ENCODE data around the gene RASSF1. TPM values are rescaled to one million over a fixed set of nuclear protein-coding genes. Genes with fewer than 3 reads are reported as not detected.

Gene RASSF1
- total and polyA plus RNA-seq, 2 of the 8 experiments (the other 6 are each of a cell fraction or from before 2014, with no cell fraction given) = 10.3 to 15.7 TPM

DNA sequence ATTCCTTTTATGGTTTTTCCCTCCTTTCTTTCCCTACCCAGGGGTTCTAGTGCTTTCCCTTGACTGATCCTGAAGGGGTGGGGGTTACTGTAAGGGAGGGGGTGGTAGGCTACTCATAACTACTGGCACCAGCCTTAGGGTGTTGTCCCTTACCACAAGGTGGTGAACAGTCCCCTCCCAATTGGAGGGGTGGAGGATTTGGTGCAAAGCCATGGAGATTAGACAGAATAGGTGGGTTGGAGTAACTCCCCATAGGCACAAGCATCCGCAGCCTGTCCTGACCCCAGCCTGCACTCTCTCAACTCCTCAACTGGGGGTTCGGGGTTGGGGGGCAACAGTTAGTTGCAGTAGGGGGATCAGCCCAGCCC, 15.5 kb downstream of the RASSF1 start:
- no peak overlapping the region for H2BK20ac ChIP-seq (ENCODE audit: low read length)
- H2BK120ac ChIP-seq (replicated peaks; ENCODE audit: low read depth, low read length) = no peak overlapping the region
- DNase-seq (ENCODE audit: low read depth in 1 of 2, low spot score in 2 of 2) = no peak
- H3K36me3 ChIP-seq (ENCODE audit: control insufficient read depth in 2 of 4, insufficient read depth in 4 of 4, low read length in 3 of 4) = peaks cover 4 to 12% (median 7%) of the 10 kb centered on the region in 4 experiments; a peak in 5 of 8 replicates
- no peak overlapping the region for H3K27ac ChIP-seq (ENCODE audit: low read depth, low read length)
- H3K79me2 ChIP-seq (ENCODE audit: control insufficient read depth in 1 of 2, insufficient read depth in 2 of 2, low read length in 2 of 2) = peaks cover 0 to 18% of the 10 kb centered on the region in 2 experiments; a peak in 2 of 4 replicates
- H3K56ac ChIP-seq (replicated peaks; ENCODE audit: insufficient read length, low read depth, low read length) = no peak overlapping the region
- H2BK12ac ChIP-seq (ENCODE audit: low read depth, low read length) = no peak overlapping the region
- no peak overlapping the region for H3K4ac ChIP-seq (replicated peaks; ENCODE audit: insufficient read length, low read depth, low read length)
- H2BK15ac ChIP-seq (ENCODE audit: low read length) = no peak overlapping the region
- no peak overlapping the region for H4K8ac ChIP-seq (ENCODE audit: extremely low read depth, insufficient read depth, low read length)
- peaks cover 12% of the 10 kb centered on the region for H3K79me1 ChIP-seq (ENCODE audit: low read depth, low read length)
- no peak overlapping the region for H3K4me3 ChIP-seq (ENCODE audit: extremely low read depth in 1 of 4, insufficient read depth in 2 of 4, low read depth in 3 of 4, low read length in 4 of 4)
- peaks cover 0 to 33% (median 18%) of the 10 kb centered on the region in 4 experiments; a peak in 6 of 7 replicates for H3K4me1 ChIP-seq (replicated peaks in 1 of 4; ENCODE audit: control insufficient read depth in 3 of 4, insufficient read depth in 4 of 4, low read length in 3 of 4)
- H3K27me3 ChIP-seq (replicated peaks in 1 of 4; ENCODE audit: control insufficient read depth in 3 of 4, extremely low read depth in 1 of 4, insufficient read depth in 3 of 4, low read length in 3 of 4) = no peaks in the 10 kb centered on the region
- H2BK5ac ChIP-seq (ENCODE audit: low read depth, low read length) = no peak overlapping the region
- H2AFZ ChIP-seq (ENCODE audit: low read length) = no peak overlapping the region
- POLR2A ChIA-PET (ENCODE audit: partially characterized antibody) = interaction anchor here (1.5 to 12.6 kb wide), 4 partner anchors 8 to 32 kb away, joined by 5 to 149 read pairs (median 34); partner anchors contain the start of genes HYAL1, HYAL3, IFRD2 and NAA80
- H2AK5ac ChIP-seq (ENCODE audit: low read depth, low read length) = no peak overlapping the region
- H3K23ac ChIP-seq (ENCODE audit: insufficient read length) = no peak overlapping the region
- H3K14ac ChIP-seq (ENCODE audit: insufficient read length) = no peak overlapping the region
- H3K4me2 ChIP-seq (ENCODE audit: insufficient read depth in 1 of 2, low read depth in 2 of 2, low read length in 2 of 2) = no peak overlapping the region
- no peak overlapping the region for H3K9ac ChIP-seq (replicated peaks in 1 of 4; ENCODE audit: extremely low read depth in 1 of 4, low read depth in 3 of 4, low read length in 3 of 4)
- no peak for FAIRE-seq
- H4K5ac ChIP-seq (ENCODE audit: insufficient read length, low read depth, low read length) = no peak overlapping the region
- peaks cover 28% of the 10 kb centered on the region for H3K23me2 ChIP-seq (ENCODE audit: low read depth, low read length)
- H3K9me3 ChIP-seq (ENCODE audit: insufficient read depth in 2 of 2, low read depth in 1 of 2, low read length in 1 of 2) = no peaks in the 10 kb centered on the region
- WGBS, 2 experiments (ENCODE audit: extremely low coverage in 1 of 2, insufficient coverage in 1 of 2, insufficient read length in 1 of 2, insufficient replicate concordance in 2 of 2, low coverage in 1 of 2, low lambda C conversion rate in 2 of 2, missing lambda C conversion rate in 1 of 2) = 94% methylated on average over 2 of the region's 2 CpGs; no CpG with 5 or more reads in 1 of the 2 experiments
- H4K91ac ChIP-seq (replicated peaks; ENCODE audit: insufficient read length, low read length) = no peak overlapping the region
- no peak overlapping the region for H3K18ac ChIP-seq (ENCODE audit: extremely low read depth, low read length)
- H4K20me1 ChIP-seq (replicated peaks in 1 of 2; ENCODE audit: control insufficient read depth in 1 of 2, insufficient read depth in 2 of 2, low read length in 2 of 2) = peaks cover 1 to 8% of the 10 kb centered on the region in 2 experiments
- CTCF ChIA-PET (ENCODE audit: partially characterized antibody) = interaction anchor here (0.7 to 7.5 kb wide), 13 partner anchors 11 to 130 kb away, joined by 3 to 75 read pairs (median 11); partner anchors contain the start of genes HYAL1, IFRD2 and LSMEM2
- TF ChIP-seq POLR2A (IDR thresholded peaks at IDR 0.05; ENCODE audit: control extremely low read depth in 1 of 2, low read depth in 2 of 2, low read length in 2 of 2) (no peak), FOSL1 (IDR thresholded peaks at IDR 0.05; ENCODE audit: insufficient read depth, low read depth, low read length) (no peak), SIRT6 (IDR thresholded peaks at IDR 0.05; ENCODE audit: low read length) (no peak), CHD2 (IDR thresholded peaks at IDR 0.05; ENCODE audit: low read length) (no peak), HDAC6 (IDR thresholded peaks at IDR 0.05; ENCODE audit: low read depth, low read length) (no peak), EZH2 (IDR thresholded peaks at IDR 0.05; ENCODE audit: low read depth, low read length, severe bottlenecking) (no peak), ASH2L (IDR thresholded peaks at IDR 0.05; ENCODE audit: low read length) (no peak), POU5F1 (IDR thresholded peaks at IDR 0.05; ENCODE audit: low read depth, low read length) (no peak), KDM4A (IDR thresholded peaks at IDR 0.05; ENCODE audit: low read depth, low read length, severe bottlenecking) (no peak), YY1 (IDR thresholded peaks at IDR 0.05; ENCODE audit: low read depth, low read length) (no peak), SP4 (IDR thresholded peaks at IDR 0.05; ENCODE audit: low read length) (no peak), HDAC2 (IDR thresholded peaks at IDR 0.05; ENCODE audit: borderline replicate concordance in 1 of 2, low read depth in 2 of 2, low read length in 2 of 2) (no peak)
- TF ChIP-seq, protein P1, sequence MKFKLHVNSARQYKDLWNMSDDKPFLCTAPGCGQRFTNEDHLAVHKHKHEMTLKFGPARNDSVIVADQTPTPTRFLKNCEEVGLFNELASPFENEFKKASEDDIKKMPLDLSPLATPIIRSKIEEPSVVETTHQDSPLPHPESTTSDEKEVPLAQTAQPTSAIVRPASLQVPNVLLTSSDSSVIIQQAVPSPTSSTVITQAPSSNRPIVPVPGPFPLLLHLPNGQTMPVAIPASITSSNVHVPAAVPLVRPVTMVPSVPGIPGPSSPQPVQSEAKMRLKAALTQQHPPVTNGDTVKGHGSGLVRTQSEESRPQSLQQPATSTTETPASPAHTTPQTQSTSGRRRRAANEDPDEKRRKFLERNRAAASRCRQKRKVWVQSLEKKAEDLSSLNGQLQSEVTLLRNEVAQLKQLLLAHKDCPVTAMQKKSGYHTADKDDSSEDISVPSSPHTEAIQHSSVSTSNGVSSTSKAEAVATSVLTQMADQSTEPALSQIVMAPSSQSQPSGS (IDR thresholded peaks at IDR 0.05; ENCODE audit: low read length) = no peak

Data from H1 (cell line).